Breast epithelium (tissue), 3 donors: ENCODE measurements around the gene TM4SF4.

Experiments
- CTCF ChIP-seq, 3 donors: fragments of 450-650 bp; IDR thresholded peaks; one replicate each; pipeline ENCODE4 v1.5.1; 2016 to 2017; ENCODE audit warnings: antibody characterized with exemption in 3 of 3, mild to moderate bottlenecking in 3 of 3, moderate library complexity in 3 of 3
- POLR2A ChIP-seq: fragments of 450-650 bp; IDR thresholded peaks from one replicate; pipeline ENCODE4 v1.6.1; 2016; ENCODE audit warnings: antibody characterized with exemption, mild to moderate bottlenecking, moderate library complexity
- POLR2AphosphoS5 ChIP-seq, 3 donors: sonication (generic); formaldehyde crosslinking; IDR thresholded peaks; one replicate each; pipeline ENCODE4 v1.6.1; 2017; ENCODE audit warnings: antibody characterized with exemption in 3 of 3

- TF ChIP-seq CTCF (IDR thresholded peaks at IDR 0.05) (no peak), POLR2A (no peak), POLR2AphosphoS5 (IDR thresholded peaks at IDR 0.05) (no peak)
These were observed 26.1 kb upstream of the TM4SF4 start for GRCh38 chr3:149448331-149448831.
